Hematopoietic multipotent progenitor cell treated with erythropoietin and hydrocortisone succinate and interleukin-3 and kit ligand, for 6 days (in vitro differentiated cells): ENCODE results near the gene PRKG1.
"Not testable (repeated sequence)": the region's sequence is repeated elsewhere in the genome, so short reads cannot be mapped to it uniquely, and the experiment has no call there.

Experiments used
- DNase-seq: peaks from one replicate; pipeline ENCODE4 v3.0.0-alpha.2; 2015

Gene PRKG1

DNA sequence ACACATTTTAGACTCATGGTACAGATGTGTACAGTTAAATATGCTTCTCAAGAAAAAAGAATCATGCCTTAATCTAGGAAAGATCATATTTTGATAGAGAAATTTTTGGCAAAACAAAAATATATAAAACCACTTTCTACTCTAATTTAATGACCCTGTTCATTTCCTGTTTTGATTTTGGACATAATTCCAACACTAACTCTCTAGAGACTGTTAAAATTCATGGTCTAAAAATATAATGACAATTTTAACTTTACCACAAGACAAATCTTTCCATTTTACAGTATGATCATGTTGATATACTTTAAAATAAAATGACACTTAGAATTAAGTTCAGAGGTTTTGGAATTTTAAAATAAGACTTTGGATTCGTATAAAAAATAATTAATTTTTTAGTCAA lies 45.2 kb downstream of the PRKG1 start:
- DNase-seq: no peak

DNA sequence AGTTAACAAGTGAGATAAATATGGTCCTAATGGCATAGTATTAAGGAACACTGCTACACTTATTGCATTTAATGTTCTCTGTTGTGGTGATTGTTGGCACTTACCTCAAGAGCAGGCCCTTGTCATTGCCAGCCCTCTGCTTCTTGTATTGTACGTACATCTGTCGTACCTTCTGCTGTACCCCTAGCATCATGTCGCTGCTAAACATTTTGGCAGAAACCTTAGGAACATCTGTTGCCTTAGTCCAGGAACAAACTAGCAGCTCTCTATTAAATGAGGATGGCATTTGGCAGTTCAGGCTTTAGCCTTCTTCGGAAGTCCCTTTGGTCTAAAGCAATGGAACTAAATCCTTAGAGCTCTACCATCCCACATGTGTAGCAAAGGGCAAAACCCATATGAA lies 47.6 kb downstream of the PRKG1 start:
- DNase-seq: no peak

DNA sequence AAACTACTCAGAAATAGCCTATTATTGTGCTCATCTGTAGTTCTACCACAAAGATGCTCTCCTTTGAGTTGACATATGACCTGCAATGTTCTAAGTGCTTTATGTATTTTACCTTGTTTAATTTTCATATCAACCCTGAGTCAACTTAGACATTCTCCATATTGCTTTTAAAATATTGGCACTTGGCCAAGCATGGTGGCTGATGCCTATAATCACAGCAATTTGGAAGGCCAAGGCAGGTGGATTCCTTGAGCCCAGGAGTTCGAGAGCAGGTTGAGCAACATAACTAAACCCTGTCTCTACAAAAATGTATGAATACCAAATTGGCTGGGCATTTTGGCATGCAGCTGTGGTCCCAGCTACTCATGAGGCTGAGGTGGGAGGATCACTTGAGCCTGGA lies 50.6 kb downstream of the PRKG1 start:
- DNase-seq: peak; percentile 2

GRCh38 chr10:51125518-51125917 lies 51.2 kb downstream of the PRKG1 start:
- no peak for DNase-seq

DNA sequence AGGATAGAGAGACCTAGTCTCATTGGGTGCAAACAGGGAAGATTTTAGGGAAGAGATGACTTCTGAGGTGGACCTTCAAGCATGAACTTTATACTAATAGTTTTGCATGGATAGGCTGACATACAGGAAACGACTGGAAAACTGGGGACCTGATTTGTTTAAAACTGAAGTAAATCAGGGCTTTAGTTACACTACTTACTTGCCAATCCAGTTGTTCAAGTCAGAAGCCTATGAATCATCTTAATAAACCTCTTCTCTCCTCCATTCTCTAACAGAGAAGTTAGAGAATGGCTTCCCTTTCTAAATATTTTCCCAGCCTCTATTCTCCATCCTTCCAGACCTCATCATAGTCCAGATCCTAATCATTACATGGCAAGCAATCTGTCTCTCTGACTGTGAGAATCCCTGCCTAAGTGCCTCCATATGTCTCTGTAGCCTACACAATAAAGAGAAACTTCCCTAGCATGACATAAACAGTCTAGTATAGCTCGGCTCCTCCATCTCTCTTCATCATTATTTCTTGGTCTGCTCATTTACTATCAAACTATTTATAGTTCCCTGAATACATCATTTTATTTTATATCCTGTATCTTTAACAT lies 55.8 kb downstream of the PRKG1 start:
- DNase-seq: no peak

DNA sequence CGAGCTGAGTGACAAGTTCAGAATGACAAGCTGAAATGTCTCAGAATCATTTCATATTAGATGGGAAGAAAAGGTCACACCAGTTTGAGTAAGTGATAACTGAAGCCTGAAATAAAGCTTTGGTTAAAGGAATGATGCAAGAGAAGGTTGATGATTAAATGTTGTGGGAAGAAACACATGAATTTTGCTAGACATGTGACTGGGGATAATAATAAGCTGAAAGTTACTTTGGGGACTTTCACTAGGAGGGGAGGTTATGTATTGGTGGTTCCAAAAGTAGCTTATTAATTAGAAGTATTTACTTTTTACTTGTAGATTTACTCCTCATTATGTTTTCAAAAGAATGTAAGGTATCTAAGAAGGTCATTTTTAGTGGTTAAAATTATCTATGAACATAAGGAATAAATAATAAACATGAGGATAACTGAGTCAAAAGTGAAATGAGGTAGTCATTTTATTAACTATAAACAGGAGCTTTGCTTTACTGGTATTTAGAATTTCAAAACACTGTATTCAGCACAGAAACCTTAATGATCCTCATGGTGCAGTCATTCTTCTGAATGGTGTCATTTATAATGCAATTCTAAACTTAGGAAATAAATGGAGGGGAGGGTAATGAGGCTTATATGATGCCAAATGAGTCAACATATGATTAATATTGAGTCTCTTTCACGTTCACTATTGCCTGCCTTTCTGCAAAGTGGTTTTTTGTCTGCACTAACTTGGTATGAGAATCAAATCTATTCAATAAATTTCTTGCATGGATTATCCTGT lies 63.7 kb downstream of the PRKG1 start:
- no peak for DNase-seq

- no peak for DNase-seq
Measured at GRCh38 chr10:51139176-51139575, 64.9 kb downstream of the PRKG1 start.

- DNase-seq: no peak
Measured at GRCh38 chr10:51141010-51141409, 66.7 kb downstream of the PRKG1 start.

GRCh38 chr10:51144161-51144781 lies 70.0 kb downstream of the PRKG1 start:
- no peak for DNase-seq

GRCh38 chr10:51145375-51145774 lies 71.1 kb downstream of the PRKG1 start:
- DNase-seq: no peak

GRCh38 chr10:51147644-51148399 lies 73.5 kb downstream of the PRKG1 start:
- no peak for DNase-seq

DNA sequence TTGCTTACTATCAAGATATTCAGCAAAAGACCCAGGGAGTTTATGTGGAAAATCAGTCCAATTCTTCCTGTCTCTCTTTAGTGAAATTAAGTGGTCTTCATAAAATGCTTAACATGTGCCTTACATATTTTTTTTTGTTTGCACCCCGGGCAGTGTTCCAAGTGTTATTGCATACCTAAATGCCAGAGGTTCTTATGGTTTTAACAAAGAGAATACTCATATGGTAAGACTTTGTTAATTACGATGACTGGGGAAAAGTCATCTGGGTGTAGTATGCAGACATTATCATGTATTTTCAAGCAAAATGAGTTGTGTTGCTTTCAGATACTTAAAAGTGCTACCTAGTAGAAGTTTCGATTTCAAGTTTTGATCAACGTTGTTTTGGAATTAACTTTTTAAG lies 82.6 kb downstream of the PRKG1 start:
- no peak for DNase-seq

- DNase-seq: no peak
Measured at GRCh38 chr10:51158832-51159231, 84.5 kb downstream of the PRKG1 start.

DNA sequence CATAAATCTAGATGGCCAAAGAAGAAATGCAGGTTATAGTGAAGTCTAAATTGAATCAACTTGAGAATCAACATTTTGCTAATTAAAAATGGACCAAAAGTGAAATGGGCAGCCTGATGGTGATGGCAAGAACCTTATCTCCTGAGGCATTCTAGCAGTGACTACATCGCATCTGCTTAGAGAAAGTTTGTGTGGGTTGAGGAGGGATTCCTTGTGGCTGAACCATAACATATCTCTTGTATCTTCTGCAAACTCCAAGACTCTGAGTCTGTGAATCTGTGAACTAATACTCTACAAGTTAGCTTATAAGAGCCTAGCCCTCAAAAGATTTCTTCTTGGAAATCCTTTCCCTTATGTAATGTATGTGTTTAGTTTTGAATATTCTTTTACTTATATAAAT lies 85.6 kb downstream of the PRKG1 start:
- no peak for DNase-seq

GRCh38 chr10:51162002-51162401 lies 87.7 kb downstream of the PRKG1 start:
- no peak for DNase-seq

GRCh38 chr10:51163380-51164049 lies 89.2 kb downstream of the PRKG1 start:
- not testable (repeated sequence) for DNase-seq

DNA sequence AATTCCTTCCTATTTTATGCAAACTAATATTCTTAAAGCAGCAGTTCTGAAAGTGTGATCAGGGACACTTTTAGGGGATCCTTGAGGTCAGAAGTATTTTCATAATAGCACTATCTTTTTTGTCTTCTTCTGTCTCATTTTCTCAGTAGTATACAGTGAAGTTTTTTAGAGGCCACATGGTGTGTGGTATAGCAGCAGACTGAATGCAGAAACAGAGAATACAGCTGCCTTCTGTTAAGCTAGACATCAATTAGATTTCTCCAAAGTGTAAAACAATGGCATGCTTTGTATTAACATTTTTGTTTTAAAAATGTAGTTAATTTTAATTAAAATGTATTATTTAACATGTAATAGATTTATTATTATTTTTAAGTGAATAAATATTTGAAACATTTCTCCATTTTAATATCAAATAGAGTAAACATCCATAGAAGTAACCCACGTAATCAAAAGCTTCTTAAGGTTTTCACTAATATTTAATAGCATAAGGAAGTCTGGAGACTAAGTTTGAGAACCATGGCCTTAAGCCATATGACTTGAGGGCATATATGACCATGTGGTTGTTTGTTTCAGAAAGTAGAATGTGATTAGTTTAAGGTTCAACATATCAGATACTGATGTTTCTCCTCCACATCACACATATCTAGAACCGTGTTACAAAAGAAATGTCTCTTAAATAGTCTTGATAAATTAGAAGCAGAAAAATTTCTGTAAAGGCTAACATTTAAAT lies 94.0 kb downstream of the PRKG1 start:
- DNase-seq: no peak

DNA sequence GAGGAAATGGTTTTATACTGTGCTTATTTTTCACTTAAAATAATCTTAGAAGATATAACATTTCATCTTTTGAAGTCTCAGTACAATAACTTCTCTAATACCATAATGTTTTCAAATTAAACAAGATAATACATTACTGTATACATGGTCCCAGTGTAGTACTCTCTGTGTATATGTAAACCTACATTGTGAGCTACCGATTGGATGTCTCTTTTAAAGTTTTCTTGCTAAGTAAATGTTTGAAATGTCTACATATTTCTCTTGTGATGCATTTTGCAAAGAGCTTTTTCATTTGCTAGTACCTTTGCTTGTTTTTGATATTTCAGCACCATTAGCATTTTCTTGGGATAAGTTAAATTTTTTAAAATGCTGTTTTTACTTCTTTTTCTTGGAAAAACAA lies 94.8 kb downstream of the PRKG1 start:
- no peak for DNase-seq

GRCh38 chr10:51170518-51171245 lies 96.4 kb downstream of the PRKG1 start:
- DNase-seq: no peak

- DNase-seq: no peak
Measured at GRCh38 chr10:51171946-51172345, 97.7 kb downstream of the PRKG1 start.

DNA sequence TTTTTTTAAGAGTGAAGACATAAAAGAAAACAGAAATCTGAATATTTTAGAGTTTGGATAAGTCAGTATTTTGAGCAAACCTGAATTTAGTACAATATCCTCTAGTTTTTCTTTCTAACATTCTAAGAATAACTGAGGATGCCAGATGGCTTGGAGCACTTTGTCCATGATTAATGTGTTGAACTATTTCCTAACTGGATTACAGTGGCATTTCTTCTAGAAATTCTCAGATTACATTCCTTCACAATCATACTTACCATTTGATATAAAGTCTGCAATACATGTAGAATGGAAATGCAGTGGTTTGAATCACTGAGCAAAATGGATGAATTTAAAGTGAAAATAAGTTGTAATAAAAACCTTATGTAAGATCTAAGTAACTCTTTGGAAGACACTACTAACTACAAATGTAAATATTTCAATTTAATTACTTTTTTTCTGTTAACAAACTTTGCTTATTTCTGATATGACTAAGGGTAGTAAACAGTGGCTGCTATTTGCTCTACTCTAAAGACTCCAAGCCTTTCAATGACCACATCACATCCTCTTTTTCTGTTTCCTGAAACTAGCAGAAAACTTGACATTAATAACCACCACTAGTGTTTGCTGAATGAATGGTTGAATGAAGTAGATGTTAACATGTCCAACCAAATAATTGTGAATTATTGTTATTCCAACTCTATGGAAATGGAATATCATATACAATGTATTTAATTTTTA lies 102.8 kb downstream of the PRKG1 start:
- no peak for DNase-seq
